Measurements from ENCODE around the gene EXD3.

The EXD3 gene

DNA sequence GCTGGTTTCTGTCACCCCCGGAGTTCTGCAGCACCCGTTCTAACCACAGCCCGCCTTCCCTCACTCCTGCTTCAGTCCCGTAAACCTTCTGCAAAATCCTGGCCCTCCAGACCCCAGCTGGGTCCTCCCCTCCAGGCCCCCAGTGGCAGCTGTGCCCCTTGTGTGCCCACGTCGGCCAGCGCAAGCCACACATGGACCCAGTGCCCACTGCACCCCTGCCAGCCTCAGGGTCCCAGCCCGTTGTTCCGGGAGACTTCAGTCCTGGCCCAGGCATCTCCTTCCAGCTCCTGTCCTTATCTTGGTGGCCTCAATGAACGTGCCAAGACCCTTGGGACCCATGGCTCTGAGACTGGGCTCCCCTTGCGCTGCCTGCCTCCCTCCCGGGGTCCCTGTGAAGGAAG is 43.2 kb downstream of the EXD3 start:
- peak; percentile 64 for DNase-seq (ENCODE audit: low spot score)

GRCh38 chr9:137378688-137379410 is 44.1 kb downstream of the EXD3 start:
- DNase-seq (ENCODE audit: low spot score), result peak; percentile 49

GRCh38 chr9:137376386-137376785 is 46.6 kb downstream of the EXD3 start:
- DNase-seq (ENCODE audit: low spot score), result no peak

DNA sequence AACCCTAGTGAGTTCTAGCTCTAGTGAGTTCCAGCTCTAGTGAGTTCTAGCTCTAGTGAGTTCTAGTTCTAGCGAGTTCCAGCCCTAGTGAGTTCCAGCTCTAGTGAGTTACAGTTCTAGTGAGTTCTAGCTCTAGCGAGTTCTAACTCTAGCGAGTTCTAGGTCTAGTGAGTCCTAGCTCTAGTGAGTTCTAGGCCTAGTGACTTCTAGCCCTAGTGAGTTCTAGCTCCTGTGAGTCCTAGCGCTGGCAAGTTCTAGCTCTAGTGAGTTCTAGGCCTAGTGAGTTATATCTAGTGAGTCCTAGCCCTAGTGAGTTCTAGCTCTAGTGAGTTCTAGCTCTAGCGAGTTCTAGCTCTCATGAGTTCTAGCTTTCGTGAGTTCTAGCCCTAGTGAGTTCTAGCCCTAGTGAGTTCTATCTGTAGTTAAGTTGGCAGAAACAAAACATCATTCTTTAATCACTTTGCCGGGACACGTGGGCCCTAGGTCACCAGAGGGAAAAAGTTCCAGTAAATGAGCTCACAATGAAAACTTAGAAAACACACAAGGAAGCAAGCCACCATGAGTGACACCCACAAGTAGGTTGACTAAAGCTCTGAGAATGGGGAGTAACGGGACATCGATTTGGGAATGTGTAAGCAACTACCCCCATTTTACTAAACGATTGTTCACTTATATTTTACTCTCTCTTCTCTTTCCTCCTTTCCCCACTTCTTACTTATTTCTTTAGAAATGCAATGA is 47.5 kb downstream of the EXD3 start:
- peak; percentile 12 for DNase-seq (ENCODE audit: low spot score)

DNA sequence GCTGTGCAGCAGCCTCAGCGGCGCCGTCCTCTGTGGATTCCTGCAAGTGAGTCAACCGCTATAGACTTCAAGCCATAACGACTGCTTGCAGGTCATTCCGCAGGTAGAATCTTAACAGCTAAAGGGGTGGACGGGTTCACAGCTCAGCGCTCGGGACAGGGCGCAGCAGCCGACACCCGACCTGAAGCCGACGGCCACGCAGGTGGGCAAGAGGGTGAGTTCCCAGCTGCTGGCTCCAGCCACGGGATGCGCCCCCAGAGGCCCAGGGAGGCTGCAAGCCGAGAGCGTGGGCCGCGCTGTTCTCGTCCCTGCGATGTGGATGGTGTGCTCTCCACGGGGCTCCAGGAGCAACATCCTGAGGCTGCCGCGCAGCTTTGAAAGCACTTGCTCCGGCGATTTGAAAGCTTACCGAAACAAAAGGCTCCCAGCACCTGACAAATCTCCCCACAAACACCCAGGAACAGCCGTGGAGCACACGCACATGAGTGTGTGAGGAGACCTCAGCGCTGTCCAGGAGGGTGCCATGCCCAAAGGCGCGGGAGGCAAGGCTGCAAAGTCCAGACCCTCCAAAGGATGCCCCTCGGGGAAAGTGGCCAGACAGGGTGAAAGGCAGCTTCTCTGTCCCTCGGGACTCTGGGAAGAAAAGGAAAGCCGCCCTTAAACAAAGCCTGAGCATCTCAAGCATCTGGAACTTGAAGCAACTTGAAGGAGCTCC is 48.7 kb downstream of the EXD3 start:
- DNase-seq (ENCODE audit: low spot score), result peak; percentile 62

DNA sequence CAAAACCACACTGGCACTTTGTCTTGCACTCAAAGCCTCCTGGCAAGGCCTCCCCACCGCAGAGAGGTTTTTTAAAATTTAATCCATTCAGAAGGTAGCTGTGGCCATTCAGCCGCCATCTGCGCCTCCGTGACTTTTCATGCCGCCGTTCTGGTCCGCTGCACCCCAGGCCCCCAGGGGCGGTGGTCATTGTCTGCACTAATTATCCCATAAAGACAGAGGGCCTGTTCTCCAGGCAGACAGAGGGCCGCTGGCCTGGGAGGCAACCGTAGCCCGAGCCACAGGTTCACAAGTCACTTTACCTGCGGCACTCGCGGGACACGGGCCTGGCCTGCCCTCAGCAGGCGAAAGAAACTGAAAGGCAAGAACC is 49.4 kb downstream of the EXD3 start:
- peak; percentile 26 for DNase-seq (ENCODE audit: low spot score)

DNA sequence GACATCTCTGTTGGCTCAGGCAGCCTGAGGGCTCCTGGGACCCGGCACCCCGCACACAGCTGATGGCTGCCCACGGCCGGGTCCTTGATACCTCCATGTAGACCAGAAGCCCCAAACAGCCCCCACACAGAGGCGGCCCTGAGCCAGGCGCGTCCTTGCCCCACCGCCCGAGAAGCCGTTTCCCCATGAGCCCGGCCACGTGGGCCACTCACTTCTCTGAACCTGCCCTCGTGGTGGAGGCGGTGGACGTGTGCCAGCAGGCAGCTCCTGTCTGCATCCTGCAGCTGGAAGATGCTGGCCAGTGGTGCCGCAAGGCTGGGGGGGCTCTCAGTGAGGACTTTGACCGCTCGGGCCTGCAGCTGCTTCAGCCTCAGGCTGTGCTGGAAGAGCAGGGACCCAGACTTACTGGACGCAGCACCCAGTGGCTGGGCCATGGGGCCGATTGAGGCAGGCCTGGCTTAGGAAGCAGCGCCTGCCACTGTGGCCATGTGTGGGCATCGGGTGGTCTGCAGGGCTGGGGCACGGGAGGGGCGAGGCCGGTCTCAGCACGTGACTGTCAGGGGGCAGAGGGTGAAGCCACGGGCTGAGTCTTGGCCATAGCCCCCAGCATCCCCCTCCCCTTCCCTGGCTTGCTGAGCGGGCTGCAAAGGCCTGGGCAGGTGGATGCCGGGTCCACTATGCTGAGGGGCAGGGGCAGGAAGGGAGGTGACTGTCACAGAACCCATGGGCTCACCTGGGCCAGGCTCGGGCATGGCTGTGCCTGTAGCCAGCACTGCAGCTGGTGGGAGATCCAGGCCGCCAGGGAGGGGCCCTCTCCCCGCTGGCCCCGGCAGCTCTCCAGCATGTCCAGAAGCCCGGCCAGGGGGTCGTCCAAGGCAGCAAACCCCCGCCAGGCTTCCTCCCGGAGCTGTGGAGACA is 50.0 kb downstream of the EXD3 start:
- peak; percentile 46 for DNase-seq (ENCODE audit: low spot score)

DNA sequence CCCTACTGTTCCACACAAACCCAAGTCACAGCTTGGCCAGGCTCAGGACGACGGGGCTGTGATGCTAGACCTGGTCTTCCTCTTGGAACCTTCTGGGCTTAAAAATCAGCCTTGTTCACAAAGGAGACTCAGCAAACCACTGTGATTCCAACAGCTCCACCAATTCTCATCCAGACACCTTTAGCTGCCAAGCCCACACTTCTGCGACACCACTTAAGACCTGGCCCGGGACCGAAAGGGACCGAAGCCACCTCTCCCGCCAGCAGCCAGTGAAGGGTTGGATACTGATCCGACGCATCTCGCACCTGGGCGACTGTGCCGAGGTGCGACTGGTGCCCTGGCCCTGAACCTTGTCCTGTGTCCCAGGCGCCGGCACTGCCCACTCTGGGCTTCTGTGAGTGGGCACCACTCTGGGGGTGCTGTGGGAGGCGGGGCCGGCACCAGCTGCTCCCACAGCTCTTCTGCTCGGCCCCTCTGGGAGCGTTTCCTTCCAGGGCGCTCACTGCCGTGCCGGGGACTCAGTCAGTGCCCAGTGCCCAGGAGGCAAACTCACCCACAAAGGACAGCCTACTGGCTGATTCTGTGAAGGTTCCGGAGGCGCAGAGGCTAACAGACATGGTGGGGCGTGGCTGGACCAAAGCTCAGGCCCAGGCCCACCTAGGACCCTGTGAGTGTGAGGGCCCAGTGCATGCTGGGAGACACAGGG is 50.9 kb downstream of the EXD3 start:
- DNase-seq (ENCODE audit: low spot score), result peak; percentile 51

GRCh38 chr9:137371521-137371941 is 51.4 kb downstream of the EXD3 start:
- peak; percentile 66 for DNase-seq (ENCODE audit: low spot score)

DNA sequence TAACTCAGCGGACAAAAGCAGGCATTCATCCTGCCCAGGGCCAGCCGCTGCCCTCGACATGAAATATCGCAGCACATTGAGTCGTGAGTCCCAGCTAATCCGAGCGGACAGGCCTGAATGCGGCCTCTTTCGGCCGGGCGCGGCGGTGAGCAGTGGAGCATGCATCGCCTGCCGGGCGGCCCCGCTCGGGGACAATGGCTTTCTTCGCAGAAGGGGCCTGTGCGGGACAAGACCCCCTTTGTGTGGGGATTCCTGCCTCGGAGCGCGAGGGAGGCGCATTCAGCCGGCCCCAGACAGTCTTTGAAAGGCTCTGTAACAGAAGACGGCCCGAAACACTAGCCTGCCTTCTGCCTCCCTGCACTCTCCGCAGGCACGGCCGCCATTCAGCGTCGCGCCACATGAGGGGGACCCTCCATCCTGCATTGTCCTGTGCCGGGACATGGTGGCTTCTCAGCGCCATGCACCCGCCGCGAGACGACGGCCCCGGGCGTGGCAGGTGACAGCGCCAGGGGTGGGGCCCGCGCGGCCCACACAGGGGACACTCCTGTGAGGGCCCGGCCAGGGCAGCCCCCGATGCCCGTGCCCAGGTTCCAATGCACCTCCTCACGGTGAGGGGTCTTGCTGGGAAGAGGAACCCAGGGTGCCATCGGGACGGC is 52.0 kb downstream of the EXD3 start:
- DNase-seq (ENCODE audit: low spot score), result peak; percentile 61

GRCh38 chr9:137369911-137370764 is 52.8 kb downstream of the EXD3 start:
- peak; percentile 14 for DNase-seq (ENCODE audit: low spot score)

GRCh38 chr9:137369061-137369787 is 53.7 kb downstream of the EXD3 start:
- peak; percentile 56 for DNase-seq (ENCODE audit: low spot score)

- DNase-seq (ENCODE audit: low spot score), result peak; percentile 60
Observed at GRCh38 chr9:137368431-137369035, 54.4 kb downstream of the EXD3 start.

GRCh38 chr9:137367506-137368430 is 55.2 kb downstream of the EXD3 start:
- peak; percentile 58 for DNase-seq (ENCODE audit: low spot score)

DNA sequence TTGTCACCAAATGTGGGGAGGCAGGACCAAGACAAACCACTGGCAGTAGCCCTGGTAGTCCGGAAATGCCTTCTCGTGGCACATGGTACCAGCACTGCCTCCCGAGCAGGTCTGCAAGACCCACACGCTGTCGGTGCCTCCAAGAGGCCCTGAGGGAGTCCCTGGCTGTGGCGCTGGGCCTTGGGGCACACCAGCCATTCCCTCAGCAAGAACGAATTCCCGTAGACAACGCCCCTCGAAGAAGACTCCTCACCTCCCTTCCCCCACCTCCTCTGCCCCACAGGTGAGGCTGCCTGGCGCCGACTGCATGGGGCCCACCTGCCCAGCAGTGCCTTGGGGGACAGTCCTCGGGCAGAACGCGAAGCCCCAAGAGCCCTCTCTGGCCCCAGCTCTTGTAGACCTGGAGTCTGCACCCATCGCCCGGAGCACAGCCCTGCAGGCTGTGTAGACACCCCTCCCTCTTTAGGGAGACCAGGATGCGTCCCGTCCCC is 56.0 kb downstream of the EXD3 start:
- DNase-seq (ENCODE audit: low spot score), result peak; percentile 59

DNA sequence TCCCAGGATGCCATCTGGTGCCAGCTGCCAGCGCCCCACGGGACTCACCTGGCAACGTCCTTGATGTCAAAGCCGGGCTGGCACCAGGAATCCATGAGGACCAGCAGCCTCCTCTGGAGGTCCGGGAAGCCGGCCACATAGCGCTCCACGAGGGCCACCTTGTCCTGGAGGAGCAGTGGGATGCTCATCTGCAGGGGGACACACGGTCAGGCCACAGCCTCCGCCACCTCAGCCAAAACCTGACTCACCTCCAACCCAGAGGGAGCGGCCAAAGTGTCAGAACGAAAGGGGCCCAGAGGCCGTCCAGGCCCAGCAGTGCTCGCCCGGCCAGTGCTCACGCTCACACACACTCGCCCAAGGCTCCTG is 56.5 kb downstream of the EXD3 start:
- no peak for DNase-seq (ENCODE audit: low spot score)
